SH-SY5Y (cell line): ENCODE measurements around the gene FOXC2.

Source experiments
- GATA2 ChIP-seq: IDR thresholded peaks from 2 replicates; pipeline ENCODE4 v1.6.1; 2011; ENCODE audit warnings: mild to moderate bottlenecking, low read depth, low read length
- GATA3 ChIP-seq: IDR thresholded peaks from 2 replicates; pipeline ENCODE4 v1.6.1; 2011; ENCODE audit warnings: low read depth, mild to moderate bottlenecking, low read length, moderate library complexity

DNA sequence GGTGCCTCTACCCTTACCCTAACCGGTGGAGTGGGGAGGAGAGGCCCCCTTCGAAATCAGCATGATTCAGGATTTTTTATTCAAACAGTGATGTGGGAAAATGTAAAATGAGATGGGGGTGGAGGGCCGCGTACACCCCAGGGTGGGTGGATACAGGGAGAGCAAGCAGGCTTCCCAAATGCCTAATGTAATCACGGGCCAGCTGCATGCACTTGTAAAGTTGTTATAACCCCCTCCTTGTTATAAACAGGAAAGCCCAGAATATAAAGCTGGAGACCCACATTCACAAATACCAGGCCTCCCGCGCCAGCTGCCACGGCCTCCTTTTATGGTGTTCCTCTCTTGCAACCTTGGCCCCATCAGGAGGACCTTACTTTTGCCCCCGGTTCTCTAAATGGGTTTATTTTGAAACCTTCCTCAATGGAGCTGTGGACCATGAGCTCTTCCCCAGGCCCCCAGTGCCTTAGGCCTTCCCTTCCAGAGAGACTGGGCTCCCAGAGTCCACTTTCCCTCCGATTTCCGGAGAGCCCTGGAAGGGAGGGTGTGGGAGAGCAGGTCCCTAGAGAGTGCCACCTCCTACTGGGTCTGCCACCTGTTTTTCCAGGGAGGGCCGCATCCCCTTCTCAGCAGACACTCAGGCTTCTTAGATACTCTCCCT is 10.8 kb downstream of the FOXC2 start:
- TF ChIP-seq GATA2 (no peak), GATA3 (no peak)
